ENCODE results near the gene NEDD4L.

- TF ChIP-seq CTCF (conservative IDR thresholded peaks at IDR 0.05; ENCODE audit: low read depth in 2 of 2) (no peak), EZH2 (IDR thresholded peaks at IDR 0.05; ENCODE audit: low read depth, unreplicated experiment) (no peak), POLR2AphosphoS5 (IDR thresholded peaks at IDR 0.05; ENCODE audit: low read depth) (no peak), JUNB (IDR thresholded peaks at IDR 0.05; ENCODE audit: unreplicated experiment) (no peak), STAT1 (IDR thresholded peaks at IDR 0.05; ENCODE audit: unreplicated experiment) (no peak), ZNF114 (CRISPR knock-in tag; IDR thresholded peaks at IDR 0.05) (no peak), EZH2phosphoT487 (IDR thresholded peaks at IDR 0.05; ENCODE audit: unreplicated experiment) (no peak), REST (IDR thresholded peaks at IDR 0.05; ENCODE audit: unreplicated experiment) (no peak), CREB1 (CRISPR knock-in tag; IDR thresholded peaks at IDR 0.05; ENCODE audit: low read depth) (no peak), ETS1 (IDR thresholded peaks at IDR 0.05) (no peak), NANOG (IDR thresholded peaks at IDR 0.05; ENCODE audit: borderline replicate concordance) (no peak), ZNF331 (CRISPR knock-in tag; IDR thresholded peaks at IDR 0.05; ENCODE audit: low read depth) (no peak), ZNF462 (CRISPR knock-in tag; IDR thresholded peaks at IDR 0.05) (no peak)
Observed at GRCh38 chr18:58426611-58427010, 382.6 kb downstream of the NEDD4L start.
